Measurements from ENCODE around the gene RNASE11. TPM values are rescaled to one million over a fixed set of nuclear protein-coding genes. Genes with fewer than 3 reads are reported as not detected.

Gene RNASE11
- total RNA-seq, 2 experiments from 2014 or later, result not detected

DNA sequence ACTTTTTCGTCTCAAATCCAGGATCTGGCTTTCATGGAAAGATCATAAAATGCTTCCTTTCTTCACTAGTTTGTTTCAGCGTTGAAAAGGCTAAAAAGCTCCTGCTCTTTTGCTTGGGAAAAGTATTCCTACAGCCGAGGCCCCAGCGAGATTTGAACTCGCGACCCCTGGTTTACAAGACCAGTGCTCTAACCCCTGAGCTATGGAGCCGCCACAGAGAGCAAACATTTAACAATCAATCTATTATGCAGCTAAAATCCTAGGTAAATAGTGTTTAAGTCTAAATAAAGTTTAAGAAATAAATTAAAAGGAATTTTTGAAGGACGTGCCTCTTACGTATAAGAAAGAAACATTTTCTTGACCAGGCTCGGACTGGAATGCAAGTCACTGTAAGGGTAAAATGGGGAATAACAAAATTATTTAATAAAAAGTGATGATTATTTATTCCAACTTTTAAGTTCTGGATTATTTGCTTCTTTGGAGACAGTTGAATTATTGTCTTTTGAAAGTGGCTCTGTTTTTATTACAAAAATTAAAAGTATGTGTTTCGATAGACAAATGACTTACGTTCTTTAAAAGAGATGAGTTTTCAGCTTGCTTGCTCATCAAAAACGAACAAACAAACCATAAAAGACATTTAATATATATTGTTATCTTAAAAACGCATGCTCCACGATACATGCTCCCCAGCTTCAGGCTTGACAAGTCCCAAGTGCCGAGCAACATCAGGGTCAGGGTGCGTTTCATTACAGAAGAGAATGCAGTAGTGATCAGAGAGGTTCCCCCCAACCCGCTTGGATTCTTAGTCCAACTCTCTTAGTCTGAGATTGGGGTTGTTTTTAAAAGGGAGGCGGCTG, 43.5 kb upstream of the RNASE11 start:
- H3K4me3 Mint-ChIP-seq, result peak overlapping the region; percentile 80
- TF ChIP-seq, protein P1, sequence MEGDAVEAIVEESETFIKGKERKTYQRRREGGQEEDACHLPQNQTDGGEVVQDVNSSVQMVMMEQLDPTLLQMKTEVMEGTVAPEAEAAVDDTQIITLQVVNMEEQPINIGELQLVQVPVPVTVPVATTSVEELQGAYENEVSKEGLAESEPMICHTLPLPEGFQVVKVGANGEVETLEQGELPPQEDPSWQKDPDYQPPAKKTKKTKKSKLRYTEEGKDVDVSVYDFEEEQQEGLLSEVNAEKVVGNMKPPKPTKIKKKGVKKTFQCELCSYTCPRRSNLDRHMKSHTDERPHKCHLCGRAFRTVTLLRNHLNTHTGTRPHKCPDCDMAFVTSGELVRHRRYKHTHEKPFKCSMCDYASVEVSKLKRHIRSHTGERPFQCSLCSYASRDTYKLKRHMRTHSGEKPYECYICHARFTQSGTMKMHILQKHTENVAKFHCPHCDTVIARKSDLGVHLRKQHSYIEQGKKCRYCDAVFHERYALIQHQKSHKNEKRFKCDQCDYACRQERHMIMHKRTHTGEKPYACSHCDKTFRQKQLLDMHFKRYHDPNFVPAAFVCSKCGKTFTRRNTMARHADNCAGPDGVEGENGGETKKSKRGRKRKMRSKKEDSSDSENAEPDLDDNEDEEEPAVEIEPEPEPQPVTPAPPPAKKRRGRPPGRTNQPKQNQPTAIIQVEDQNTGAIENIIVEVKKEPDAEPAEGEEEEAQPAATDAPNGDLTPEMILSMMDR (IDR thresholded peaks at IDR 0.05), result no peak
- peak overlapping the region; percentile 13 for H3K27ac Mint-ChIP-seq
- peaks cover 50% of the 10 kb centered on the region for H3K4me1 Mint-ChIP-seq (ENCODE audit: low read depth)
- peak; percentile 72 for DNase-seq
- CTCF ChIA-PET, result interaction anchor here (1.0 to 3.3 kb wide), 8 partner anchors 15 to 330 kb away, joined by 3 to 36 read pairs (median 8); partner anchors contain the start of gene RNASE4
- H3K36me3 Mint-ChIP-seq (ENCODE audit: low read depth), result peaks cover 6% of the 10 kb centered on the region
- intact Hi-C loops (cut with micrococcal nuclease), result loop anchor here (2.0 kb wide), 1 partner anchor 18 kb away; no protein-coding TSS in a partner anchor
- no peaks in the 10 kb centered on the region for H3K9me3 Mint-ChIP-seq
- POLR2A ChIA-PET, result interaction anchor here (1.1 to 3.1 kb wide), 5 partner anchors 9 to 52 kb away, joined by 3 to 24 read pairs (median 6); partner anchors contain the start of gene RNASE4
- ATAC-seq, result no peak
- H3K27me3 Mint-ChIP-seq, result peaks cover 40% of the 10 kb centered on the region

DNA sequence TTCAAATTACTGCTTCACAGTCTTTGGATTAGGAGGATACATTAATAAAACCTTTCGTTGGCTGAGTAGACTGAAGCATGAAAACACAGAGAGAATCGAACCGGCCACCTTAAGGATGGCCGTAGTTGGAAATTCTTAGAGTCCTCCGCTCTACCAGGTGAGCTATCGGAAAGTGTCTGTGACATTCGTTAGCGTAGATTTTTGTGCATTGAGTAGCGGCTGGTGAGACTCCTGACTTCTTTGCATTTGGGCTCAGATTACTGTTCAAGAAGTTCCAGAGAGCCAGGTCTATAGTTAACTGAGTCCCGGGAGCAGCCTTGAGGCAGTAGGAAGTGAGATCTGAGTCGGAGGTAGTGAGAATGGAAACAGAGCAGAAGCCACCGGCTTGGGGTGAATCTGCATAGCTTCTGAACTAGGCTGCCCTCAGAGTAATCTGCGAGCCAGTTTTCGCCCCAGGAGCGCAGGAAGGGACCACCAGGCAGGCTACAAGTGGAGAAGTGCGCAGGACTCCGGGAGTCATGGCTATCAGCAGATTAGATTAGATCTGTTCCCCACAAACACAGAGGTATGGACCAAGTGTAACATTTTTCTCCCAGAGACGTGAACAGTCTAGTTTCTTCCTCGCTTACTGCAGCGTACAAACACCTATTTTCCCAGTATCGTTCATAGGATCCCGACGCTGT, 42.7 kb upstream of the RNASE11 start:
- Mint-ChIP-seq H3K27me3 (peaks cover 38% of the 10 kb centered on the region), H3K4me1 (ENCODE audit: low read depth) (peaks cover 56% of the 10 kb centered on the region), H3K27ac (peak overlapping the region; percentile 13), H3K4me3 (peak overlapping the region; percentile 72), H3K36me3 (ENCODE audit: low read depth) (peaks cover 6% of the 10 kb centered on the region), H3K9me3 (no peaks in the 10 kb centered on the region)
- ChIA-PET CTCF (interaction anchor here (1.0 to 3.3 kb wide), 8 partner anchors 14 to 331 kb away, joined by 3 to 36 read pairs (median 8); partner anchors contain the start of gene RNASE4), POLR2A (interaction anchor here (1.3 to 3.1 kb wide), 4 partner anchors 8 to 53 kb away, joined by 3 to 24 read pairs (median 10); partner anchors contain the start of gene RNASE4)
- ATAC-seq (peak; percentile 13), DNase-seq (peak; percentile 66)
- intact Hi-C loops (cut with micrococcal nuclease), result loop anchor here (2.0 kb wide), 1 partner anchor 18 kb away; no protein-coding TSS in a partner anchor
- TF ChIP-seq, protein P1 (IDR thresholded peaks at IDR 0.05), result no peak

DNA sequence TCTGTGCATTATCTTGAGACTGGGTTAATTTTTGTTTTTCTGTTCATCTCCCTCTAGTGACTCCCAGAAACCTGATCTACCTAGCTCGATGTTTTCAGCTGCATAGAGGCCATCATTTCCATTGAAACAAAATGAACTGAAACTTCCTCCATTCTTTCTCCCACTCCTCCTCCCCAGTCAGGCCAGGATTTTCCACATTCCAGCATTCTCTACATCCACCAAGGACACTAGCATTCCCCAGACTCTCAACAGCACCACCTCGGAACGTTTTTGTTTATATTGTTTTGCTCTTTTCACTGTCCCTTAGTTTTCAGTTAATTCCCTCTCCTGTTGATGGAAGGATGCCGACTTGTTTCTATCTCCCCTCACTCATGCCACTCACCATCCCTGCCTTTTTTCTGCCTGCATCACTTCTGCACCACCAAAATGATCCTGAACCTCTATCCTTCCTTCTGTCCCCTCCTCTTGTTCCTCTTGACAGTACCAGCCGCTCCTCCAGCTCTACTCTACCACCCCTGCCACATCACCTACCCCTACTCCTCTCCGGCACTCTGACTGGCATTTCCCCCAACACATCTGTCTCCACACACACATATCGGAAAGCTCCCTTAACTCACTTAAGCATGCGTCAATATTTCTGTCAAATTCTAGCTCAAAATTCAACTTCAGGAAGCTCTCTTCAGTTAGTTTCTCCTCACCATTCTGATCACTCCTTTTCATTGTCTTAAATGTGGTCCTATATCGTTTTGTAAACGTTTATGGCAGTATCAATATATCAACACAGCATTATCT, 40.5 kb upstream of the RNASE11 start:
- ChIA-PET POLR2A (interaction anchor here (1.3 kb wide), 1 partner anchor 56 kb away, joined by 3 read pairs; the partner anchor contains the start of gene RNASE4), CTCF (interaction anchor here (0.6 to 1.2 kb wide), 4 partner anchors 15 to 302 kb away, joined by 3 read pairs; no protein-coding TSS in a partner anchor)
- H3K4me1 Mint-ChIP-seq (ENCODE audit: low read depth), result peaks cover 67% of the 10 kb centered on the region
- no peaks in the 10 kb centered on the region for H3K9me3 Mint-ChIP-seq
- intact Hi-C loops (cut with micrococcal nuclease), result no loop called here
- ATAC-seq (no peak), DNase-seq (no peak)
- H3K4me3 Mint-ChIP-seq, result no peak overlapping the region
- TF ChIP-seq, protein P1 (IDR thresholded peaks at IDR 0.05), result no peak
- peaks cover 6% of the 10 kb centered on the region for H3K36me3 Mint-ChIP-seq (ENCODE audit: low read depth)
- H3K27ac Mint-ChIP-seq, result no peak overlapping the region
- H3K27me3 Mint-ChIP-seq, result peaks cover 37% of the 10 kb centered on the region

DNA sequence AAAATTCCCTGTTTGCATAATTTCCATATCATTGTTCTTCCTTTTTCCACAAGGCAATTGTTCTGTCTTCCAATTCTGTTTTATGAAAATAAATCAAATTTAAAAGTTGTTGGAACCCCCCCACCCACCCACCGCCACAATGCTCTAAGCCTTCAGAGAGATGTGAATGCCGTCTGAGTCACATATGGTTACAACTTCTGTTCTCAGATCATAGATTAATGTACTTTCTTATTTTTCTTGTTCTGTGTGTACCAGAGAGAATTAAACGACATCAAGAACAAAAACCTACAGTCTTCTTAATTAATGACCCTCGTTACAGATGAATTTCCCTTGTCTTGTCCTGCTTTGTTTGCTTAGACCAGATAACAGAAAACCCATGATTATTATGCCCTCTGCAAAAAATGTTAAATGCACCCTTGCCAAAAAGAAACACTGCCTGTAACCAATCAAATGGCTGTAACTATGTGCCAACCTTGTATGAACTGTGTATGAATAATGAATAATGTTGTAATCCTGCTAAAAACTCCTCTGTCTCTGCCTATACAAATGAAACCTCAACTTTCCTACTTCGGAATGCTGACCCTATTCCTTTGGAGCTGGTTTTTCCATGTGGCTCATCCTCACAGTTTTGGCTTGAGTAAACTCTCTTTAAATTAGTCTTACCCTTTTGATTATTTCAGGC, 39.7 kb upstream of the RNASE11 start:
- H3K36me3 Mint-ChIP-seq (ENCODE audit: low read depth), result peaks cover under 1% of the 10 kb centered on the region
- H3K27ac Mint-ChIP-seq, result no peak overlapping the region
- no peak for DNase-seq
- POLR2A ChIA-PET, result interaction anchor here (1.3 kb wide), 1 partner anchor 57 kb away, joined by 3 read pairs; the partner anchor contains the start of gene RNASE4
- no peak for ATAC-seq
- H3K4me1 Mint-ChIP-seq (ENCODE audit: low read depth), result peaks cover 67% of the 10 kb centered on the region
- H3K27me3 Mint-ChIP-seq, result peaks cover 38% of the 10 kb centered on the region
- CTCF ChIA-PET, result interaction anchor here (0.6 to 1.2 kb wide), 2 partner anchors 37 to 55 kb away, joined by 3 read pairs; no protein-coding TSS in a partner anchor
- intact Hi-C loops (cut with micrococcal nuclease), result no loop called here
- no peaks in the 10 kb centered on the region for H3K9me3 Mint-ChIP-seq
- no peak overlapping the region for H3K4me3 Mint-ChIP-seq
- TF ChIP-seq, protein P1 (IDR thresholded peaks at IDR 0.05), result no peak
